EH (cell line): ENCODE measurements around the gene RTL1.

Source experiments
- DNase-seq: peaks from one replicate; pipeline ENCODE4 v3.0.0-alpha.2; 2015; ENCODE audit warnings: low read depth

Gene RTL1

DNA sequence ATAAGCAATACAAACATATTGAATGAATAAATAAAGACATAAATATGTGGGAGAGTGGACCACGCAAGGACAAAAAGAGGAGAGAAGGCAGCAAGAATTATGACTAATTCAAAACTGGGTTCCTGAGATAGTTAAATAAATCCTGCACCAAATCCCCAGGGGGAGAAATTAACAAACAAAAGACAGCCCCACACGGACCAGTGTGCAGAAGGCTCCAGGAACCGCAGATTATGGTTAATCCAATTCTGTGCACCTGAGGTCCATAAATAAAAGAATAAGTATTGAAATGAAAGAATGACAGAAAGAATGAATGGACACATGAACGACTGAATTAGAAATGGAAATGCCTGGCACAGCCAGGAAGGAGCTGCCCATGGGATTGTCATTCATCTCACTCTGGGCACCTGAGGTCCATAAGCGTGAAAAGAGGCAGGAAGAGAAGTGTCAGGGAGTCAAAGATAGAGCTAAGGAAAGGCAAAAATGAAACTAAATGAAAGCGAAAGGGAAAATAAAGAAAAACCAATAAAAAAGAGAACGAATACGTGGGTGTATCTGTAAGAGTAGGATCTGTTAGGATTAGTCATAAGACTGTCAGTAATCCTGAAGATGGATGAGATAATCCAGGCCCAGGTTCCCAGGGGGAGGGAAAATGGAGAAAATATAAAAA, 54.3 kb downstream of the RTL1 start:
- DNase-seq: peak; percentile 44

DNA sequence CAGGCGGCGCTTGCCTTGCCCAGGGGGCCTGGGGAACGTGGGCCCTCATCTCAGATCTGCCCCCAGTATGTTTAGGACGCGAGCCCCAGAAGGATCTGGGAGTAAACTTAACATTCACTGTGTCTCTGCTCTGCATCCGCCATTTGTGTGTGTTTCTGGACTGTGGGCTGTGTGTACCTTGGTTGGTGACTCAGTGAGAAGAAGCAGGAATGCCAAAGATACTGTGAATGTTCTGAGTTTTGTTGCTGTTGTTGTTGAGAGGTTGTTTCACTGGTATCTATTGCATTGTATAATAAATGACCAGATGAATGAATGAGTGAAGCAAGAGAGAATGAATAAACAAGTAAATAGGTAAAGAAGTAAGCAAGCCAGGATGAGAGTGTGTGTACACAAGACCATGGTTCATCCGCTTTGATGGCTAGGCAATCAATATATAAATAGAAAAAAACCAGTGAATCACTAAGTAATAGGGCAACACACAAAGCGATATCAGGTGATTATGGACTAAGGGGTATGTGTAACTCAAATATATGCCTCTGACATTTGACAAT, 57.1 kb downstream of the RTL1 start:
- no peak for DNase-seq

- no peak for DNase-seq
Observed at GRCh38 chr14:100845341-100845740, 58.2 kb downstream of the RTL1 start.

- no peak for DNase-seq
Observed at GRCh38 chr14:100844846-100845245, 58.7 kb downstream of the RTL1 start.

- no peak for DNase-seq
Observed at GRCh38 chr14:100844421-100844820, 59.1 kb downstream of the RTL1 start.

DNA sequence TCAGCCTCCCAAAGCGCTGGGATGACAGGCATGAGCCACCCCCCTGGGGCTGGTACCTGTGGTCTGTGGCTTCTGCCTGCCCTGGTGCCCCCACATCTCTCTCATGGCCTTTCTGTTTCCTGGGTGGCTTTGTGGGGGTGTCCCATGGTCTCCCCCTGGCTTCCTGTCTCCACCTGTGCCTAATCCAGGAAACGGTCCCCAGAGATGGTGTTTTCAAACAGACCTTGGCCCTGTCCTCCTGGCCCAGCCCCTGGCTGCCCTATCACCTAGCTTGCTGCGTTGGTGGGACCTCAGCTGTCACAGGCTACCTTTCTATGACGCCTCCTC, 59.5 kb downstream of the RTL1 start:
- no peak for DNase-seq

DNA sequence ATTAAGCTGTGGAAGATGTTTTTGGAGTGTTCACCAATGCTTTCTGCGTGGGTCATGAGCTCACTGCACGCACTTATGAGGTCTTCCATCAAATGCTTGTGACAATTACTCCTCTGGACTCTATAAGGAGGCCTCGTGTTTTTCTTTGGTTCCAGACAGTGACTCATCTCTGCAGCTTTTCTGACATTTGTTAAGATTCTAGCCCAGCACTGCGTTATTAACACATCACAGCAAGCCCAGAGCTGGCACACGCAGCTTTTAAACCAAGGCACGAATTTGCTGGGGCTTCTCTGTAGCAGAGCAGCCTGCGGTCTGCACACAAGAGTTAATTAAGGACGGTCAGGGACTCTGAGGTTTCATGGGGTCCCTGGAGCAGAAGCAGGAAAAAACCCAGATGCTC, 60.7 kb downstream of the RTL1 start:
- peak; percentile 91 for DNase-seq

DNA sequence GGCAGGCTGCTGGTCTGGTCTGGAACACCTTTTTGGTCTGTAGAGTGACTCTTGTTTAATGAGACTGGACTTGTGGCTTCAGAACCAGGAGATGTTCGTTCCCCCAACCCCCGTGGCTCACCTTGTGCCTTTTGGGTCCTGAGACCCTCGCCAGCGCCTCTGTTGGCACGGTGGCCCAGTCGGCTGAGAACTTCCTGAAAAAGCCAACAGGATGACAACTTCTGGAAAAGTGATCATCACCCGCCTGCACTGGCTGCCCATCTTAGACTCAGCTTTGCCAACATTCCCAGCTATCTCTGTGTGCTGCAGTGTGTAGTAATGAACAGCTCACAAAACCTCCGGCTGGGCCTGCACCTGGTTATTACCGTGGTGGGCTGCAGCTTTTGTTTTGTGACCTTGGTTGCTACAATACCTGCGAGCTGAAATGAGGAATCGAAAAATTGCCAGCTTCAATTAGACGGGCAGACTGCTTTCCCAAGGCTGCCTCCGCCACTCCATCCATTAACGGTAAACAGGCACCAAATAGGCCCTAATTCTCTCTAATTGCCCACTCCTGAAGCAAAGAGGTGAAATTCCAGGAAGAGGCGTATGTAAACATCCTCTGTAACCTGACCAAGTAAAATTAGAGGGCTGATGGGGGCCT, 61.6 kb downstream of the RTL1 start:
- DNase-seq: no peak

GRCh38 chr14:100841066-100841760, 62.3 kb downstream of the RTL1 start:
- DNase-seq: no peak

DNA sequence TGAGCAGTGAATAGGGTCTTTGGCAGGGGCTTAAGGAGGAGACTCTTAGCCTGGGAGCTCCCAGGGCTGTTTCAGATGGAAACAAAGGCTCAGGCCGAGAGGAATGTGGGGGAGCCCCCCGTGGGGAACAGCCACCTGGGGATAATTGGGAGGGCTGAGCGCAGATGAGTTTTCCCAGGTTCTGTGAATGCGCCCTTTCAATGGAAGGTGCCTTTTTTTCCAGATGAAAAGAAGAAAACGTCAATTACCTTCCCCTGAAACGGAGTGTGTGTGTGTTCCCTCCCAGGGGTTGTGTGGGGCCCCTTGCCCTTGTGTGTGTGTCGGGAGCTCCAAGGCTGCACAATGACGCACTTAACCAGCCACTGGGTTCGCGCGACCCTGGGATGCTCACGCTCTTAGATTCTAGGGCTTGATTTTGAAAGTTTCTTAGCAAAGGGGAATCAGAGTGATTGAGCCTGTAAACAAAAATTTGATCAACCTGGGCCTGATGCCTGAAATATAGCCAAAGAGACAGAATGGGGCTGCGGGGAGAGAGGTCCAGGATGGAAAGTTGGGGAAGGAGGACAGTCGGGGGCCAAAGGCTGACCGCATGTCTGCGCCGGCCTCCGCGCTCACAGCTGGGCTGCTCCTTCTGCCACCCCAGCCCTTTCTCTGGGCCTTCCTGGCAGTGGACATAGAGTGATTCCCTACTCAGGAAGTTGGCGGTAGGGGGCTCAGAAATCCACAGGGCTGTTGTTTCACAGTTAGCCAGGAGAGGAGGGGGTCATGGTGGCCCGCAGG, 63.0 kb downstream of the RTL1 start:
- DNase-seq: no peak

DNA sequence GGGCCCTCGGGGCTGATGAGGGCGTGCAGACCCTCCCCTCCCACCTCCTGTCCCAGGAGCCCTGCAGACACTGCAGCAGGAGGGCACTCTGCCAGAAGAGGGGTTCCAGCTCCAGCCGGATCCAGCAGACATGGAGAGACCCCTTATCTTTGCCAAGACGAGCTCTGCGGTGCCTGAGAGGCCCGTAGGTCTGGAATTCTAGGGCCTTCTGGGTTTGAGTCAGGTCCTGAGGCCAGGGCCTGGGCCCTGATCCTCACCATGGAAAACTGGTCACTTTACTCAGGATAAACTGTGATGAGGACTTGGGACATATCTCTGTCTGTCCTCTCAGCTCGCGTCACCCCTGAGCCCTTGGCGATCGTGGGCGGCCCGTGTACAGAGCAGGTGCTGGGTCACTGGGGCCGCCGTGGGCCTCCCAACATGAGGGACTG, 63.8 kb downstream of the RTL1 start:
- DNase-seq: no peak

GRCh38 chr14:100839315-100839585, 64.3 kb downstream of the RTL1 start:
- DNase-seq: no peak

DNA sequence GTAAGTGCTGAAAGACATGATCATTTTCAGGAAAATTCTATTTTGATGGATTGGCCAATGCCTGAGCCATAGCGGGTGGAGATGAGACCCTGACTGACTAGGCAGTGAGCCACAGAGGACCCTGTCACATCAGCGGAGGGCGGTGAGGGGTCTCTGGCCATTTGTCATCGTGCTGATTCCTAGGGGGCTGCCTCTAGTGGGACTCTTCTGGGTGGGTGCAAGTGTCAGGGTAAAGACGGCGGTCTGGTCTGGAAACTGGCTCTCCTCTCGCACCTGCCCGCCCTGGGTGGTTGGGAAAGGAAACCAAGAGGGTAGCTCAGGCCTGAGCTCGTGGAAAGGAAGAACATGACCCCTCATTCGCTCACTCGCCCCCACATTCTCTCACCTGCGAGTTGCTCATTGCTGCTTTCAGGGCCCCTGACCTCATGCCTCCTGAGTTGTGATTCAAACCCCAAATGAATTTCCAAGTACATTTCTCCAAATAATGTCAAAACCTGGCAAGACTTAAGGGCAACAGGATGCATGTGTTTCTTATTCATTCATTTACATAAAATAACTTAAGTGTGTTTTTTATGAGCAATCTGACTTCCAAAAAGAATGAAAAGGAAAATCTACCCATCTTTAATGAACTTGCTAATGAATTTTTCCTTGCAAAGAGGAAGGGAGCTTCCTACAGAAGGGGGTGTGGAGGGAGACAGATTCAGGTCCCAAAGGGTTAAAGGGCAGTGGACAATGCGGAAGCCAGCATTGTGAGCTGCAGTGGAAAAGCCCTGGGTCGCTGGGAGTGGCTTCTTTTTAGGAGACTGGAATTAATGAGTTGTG, 64.8 kb downstream of the RTL1 start:
- DNase-seq: no peak

DNA sequence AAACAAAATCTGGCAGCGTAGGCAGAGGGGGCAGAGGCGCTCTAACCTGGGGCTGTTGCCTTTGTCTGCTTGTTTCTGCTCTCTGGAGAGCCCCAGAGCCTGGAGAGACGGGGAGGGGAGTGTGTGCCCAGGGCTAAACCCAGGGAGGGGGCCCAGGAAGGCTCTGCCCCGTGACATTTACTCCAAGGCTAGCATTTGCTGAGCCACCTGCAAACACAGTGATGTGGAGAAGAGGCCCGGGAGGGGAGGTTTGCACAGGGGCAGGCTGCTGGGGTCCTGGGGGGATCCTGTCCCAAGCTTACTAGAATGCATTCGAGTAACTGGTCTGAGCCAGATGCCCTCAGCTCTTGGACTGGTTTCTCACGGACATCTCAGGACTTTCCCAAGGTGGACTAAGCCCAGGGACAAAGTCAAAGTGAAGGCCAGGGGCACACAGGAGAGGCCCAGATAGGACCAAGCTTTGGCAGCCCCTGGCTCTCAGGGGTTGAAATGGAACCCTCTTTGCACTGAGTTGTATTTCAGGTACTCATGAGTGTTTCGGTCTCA, 65.6 kb downstream of the RTL1 start:
- no peak for DNase-seq

DNA sequence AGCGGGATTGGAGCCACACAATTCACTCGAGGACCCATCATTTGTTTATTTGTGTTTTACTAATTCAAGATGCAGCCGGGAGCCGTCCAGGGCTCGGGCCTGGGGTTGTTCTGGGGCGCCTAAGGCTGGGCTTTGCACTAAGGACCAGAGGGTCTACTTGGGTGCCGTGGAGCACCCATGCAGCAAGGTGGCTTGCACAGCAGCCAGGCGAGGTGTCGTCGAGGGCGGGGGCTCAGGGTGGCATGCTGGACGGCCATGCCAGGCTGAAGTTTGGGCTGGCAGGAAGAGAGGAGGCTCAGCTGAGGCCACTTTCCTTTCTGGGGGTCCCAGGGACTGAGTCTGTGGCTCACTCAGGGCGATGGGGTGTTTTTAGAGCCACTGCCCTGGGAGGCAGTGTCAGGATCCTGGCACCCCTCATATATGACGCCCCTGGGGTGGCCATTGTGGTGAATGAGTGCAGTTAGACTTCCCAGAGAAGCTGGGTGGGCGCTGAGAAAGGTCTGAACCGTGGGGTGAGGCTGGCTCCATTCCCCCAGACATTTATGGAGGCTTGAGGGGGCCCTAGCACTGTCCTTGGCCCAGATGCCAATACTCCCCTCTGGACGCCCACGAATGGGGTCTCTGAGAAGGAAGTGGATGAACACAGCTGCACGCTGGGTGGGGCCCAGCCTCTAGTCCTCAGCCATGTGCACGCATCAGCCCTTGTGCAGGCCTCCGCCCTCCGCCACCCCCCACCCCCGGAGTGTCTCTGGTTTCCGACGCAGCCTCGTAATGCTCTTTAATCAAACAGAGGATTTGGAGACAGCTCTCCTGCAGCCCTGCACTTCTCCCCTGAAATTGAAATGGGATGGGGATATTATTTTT, 66.3 kb downstream of the RTL1 start:
- DNase-seq: no peak

DNA sequence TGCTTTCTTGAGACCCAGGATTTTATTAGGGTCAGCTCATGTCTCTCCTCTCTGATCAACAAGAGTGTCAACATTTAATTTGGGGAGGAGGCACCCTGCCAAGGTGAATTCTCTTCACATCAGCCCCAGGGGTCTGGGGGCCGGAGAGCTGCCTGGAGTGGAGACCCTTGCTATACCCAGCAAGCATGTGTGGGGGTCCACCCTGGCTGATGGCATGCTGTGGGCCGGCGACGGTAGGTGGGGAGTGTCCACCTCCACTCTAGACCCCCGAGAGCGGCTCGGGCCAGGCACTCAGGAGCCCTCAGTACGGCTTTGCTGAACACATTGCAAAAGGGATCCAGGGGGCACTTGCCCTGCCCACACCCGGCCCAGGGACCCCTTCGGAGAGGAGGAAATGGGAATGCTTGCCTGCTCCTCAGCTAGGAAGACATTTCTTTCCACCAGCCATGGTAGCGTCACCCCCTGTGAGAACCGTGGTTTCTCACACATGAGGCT, 67.2 kb downstream of the RTL1 start:
- no peak for DNase-seq

DNA sequence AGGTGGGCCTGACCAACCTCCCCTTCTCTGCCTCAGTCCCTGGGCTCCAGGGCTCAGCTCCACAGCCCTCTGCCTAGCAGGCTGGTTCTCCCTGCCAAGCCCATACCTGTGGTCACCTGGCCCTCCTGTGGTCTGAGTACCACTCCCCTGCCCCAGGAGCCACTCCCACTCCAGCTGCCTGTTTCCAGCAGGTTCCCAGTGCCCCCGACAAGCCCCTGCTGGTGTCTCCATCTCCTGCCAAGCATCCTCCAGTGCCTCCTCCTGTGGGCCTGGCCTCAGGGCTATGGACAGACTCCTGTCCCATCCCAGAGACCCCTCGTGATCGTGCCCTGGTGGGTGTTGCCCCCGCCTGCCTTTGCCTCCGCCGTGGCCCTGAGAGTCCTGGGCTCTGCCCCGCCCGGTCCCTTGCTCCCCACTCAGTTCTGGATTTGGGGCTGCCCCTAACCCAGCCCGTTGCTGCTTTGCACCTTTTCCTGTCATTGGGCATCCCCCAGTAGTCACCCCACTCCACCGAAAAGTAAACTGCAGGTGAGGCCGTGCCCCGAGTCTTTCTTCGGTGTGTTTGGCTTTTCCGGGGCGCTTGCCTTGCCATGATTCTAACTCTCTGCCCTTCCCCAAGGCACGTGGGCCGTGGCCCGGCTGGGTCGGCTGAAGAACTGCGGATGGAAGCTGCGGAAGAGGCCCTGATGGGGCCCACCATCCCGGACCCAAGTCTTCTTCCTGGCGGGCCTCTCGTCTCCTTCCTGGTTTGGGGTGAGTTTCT, 67.8 kb downstream of the RTL1 start:
- no peak for DNase-seq

GRCh38 chr14:100834794-100835547, 68.6 kb downstream of the RTL1 start:
- no peak for DNase-seq
